HCT116 (cell line): ENCODE measurements around the gene CLIC3.

ENCODE experiments used
- ATF3 ChIP-seq: IDR thresholded peaks from 2 replicates; pipeline ENCODE4 v1.6.1; 2012
- CEBPB ChIP-seq: IDR thresholded peaks from 2 replicates; pipeline ENCODE4 v1.6.1; 2012; ENCODE audit warnings: low read depth
- EZH2 ChIP-seq: fragments of 200-600 bp; sonication (generic); IDR thresholded peaks from 2 replicates; pipeline ENCODE4 v1.6.1; 2017; ENCODE audit warnings: antibody characterized with exemption, mixed run types
- POLR2A ChIP-seq: IDR thresholded peaks from 2 replicates; pipeline ENCODE4 v1.7.0; 2011; ENCODE audit warnings: borderline replicate concordance; ENCODE audit not compliant: insufficient read depth, insufficient read length; ENCODE audit errors: extremely low read depth
- POLR2AphosphoS5 ChIP-seq: IDR thresholded peaks from 2 replicates; pipeline ENCODE4 v1.6.1; 2011; ENCODE audit warnings: mild to moderate bottlenecking, low read depth, low read length, moderate library complexity
- SRF ChIP-seq: IDR thresholded peaks from 2 replicates; pipeline ENCODE4 v1.6.1; 2012; ENCODE audit warnings: low read depth
- TCF7L2 ChIP-seq: IDR thresholded peaks from 2 replicates; pipeline ENCODE4 v1.7.0; 2011; ENCODE audit warnings: borderline replicate concordance, inconsistent platforms; ENCODE audit not compliant: insufficient read depth, insufficient read length; ENCODE audit errors: extremely low read depth
- YY1 ChIP-seq: IDR thresholded peaks from 2 replicates; pipeline ENCODE4 v1.6.1; 2011; ENCODE audit warnings: low read length, low read depth, moderate library complexity, mild to moderate bottlenecking; ENCODE audit not compliant: insufficient replicate concordance; ENCODE audit errors: extremely low read depth
- TF ChIP-seq, protein P1 (sequence below), 3 experiments: fragments of 200-600 bp in 1 of 3; sonication (generic) in 1 of 3; IDR thresholded peaks in 2 of 3; conservative IDR thresholded peaks in 1 of 3; 2 replicates each; pipeline ENCODE4 v1.5.1; 2012 to 2017; ENCODE audit warnings: low read depth in 2 of 3, low read length in 2 of 3, antibody characterized with exemption in 1 of 3, borderline replicate concordance in 1 of 3, control low read depth in 1 of 3, mild to moderate bottlenecking in 1 of 3, mixed read lengths in 1 of 3, mixed run types in 1 of 3, moderate library complexity in 1 of 3; ENCODE audit not compliant: insufficient read depth in 1 of 3
- TF ChIP-seq, protein P2 (sequence below): IDR thresholded peaks from 2 replicates; pipeline ENCODE4 v1.6.1; 2012

DNA sequence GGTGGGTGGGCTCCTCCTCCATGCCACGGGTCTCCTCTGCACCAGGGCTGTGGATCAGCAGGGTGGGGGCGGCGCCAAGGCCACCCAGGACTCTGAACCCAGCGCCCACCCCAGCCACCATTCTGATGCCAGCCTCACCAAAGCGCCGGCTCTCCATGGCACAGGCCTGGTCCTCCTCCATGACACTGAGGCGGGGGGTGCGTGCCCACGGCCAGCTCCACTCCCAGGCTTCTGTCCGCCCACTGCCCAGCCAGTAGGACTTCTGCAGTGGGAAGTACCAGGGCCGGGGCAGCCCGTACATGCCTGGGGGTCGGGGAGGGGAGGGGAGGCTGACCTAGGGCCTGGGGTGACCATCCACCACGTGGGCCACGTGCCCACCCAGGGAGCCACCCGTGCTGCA lies 20.1 kb upstream of the CLIC3 start:
- TF ChIP-seq, protein P1, sequence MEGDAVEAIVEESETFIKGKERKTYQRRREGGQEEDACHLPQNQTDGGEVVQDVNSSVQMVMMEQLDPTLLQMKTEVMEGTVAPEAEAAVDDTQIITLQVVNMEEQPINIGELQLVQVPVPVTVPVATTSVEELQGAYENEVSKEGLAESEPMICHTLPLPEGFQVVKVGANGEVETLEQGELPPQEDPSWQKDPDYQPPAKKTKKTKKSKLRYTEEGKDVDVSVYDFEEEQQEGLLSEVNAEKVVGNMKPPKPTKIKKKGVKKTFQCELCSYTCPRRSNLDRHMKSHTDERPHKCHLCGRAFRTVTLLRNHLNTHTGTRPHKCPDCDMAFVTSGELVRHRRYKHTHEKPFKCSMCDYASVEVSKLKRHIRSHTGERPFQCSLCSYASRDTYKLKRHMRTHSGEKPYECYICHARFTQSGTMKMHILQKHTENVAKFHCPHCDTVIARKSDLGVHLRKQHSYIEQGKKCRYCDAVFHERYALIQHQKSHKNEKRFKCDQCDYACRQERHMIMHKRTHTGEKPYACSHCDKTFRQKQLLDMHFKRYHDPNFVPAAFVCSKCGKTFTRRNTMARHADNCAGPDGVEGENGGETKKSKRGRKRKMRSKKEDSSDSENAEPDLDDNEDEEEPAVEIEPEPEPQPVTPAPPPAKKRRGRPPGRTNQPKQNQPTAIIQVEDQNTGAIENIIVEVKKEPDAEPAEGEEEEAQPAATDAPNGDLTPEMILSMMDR (IDR thresholded peaks at IDR 0.05 in 2 of 3, conservative IDR thresholded peaks at IDR 0.05 in 1 of 3; ENCODE audit: borderline replicate concordance in 1 of 3, insufficient read depth in 1 of 3, low read depth in 2 of 3, low read length in 2 of 3) = no peak
- no peak for TF ChIP-seq POLR2AphosphoS5
- no peak for TF ChIP-seq POLR2A
- TF ChIP-seq CEBPB = no peak
- no peak for TF ChIP-seq EZH2
- TF ChIP-seq TCF7L2 = no peak
- TF ChIP-seq ATF3 = no peak
- no peak for TF ChIP-seq YY1
- no peak for TF ChIP-seq SRF
- TF ChIP-seq, protein P2, sequence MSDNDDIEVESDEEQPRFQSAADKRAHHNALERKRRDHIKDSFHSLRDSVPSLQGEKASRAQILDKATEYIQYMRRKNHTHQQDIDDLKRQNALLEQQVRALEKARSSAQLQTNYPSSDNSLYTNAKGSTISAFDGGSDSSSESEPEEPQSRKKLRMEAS = no peak
